ENCODE measurements around the gene ZNF335.

DNA sequence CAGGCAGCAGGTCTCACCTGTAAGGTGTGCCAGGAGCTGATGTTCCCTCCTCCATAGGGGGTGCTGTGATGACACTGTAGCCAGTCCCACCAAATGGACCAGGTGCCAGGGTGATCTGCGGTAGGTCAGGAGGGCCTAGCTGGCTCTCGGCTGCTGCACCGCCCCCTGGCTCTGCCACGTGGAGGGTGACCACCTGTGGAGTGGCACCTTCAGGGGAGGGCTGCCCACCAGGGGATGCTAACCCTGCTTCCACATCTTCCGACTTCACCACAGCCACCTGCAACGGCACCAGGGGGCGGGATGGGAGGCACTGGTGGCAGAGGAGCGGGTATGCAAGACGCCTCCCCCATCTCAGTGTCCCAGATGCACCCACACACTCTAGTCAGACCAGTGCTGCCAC is 18.3 kb downstream of the ZNF335 start:
- TF ChIP-seq, protein P1, sequence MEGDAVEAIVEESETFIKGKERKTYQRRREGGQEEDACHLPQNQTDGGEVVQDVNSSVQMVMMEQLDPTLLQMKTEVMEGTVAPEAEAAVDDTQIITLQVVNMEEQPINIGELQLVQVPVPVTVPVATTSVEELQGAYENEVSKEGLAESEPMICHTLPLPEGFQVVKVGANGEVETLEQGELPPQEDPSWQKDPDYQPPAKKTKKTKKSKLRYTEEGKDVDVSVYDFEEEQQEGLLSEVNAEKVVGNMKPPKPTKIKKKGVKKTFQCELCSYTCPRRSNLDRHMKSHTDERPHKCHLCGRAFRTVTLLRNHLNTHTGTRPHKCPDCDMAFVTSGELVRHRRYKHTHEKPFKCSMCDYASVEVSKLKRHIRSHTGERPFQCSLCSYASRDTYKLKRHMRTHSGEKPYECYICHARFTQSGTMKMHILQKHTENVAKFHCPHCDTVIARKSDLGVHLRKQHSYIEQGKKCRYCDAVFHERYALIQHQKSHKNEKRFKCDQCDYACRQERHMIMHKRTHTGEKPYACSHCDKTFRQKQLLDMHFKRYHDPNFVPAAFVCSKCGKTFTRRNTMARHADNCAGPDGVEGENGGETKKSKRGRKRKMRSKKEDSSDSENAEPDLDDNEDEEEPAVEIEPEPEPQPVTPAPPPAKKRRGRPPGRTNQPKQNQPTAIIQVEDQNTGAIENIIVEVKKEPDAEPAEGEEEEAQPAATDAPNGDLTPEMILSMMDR (IDR thresholded peaks at IDR 0.05) = no peak
- no peak for TF ChIP-seq POLR2A (IDR thresholded peaks at IDR 0.05)

Measured in Peyer's patch (tissue), 4 donors.